H9 (cell line): ENCODE measurements around the gene SEMA5A. TPM values are rescaled to one million over a fixed set of nuclear protein-coding genes. Genes with fewer than 3 reads are reported as not detected.
A peak's percentile ranks its signal among the peaks of the same experiment; 100 is the strongest.

ENCODE experiments used
- DNase-seq: peaks from one replicate; pipeline ENCODE4 v3.0.0-alpha.2; 2017
- H2AFZ ChIP-seq: one replicate; pipeline ENCODE4 v1.6.1; 2013; ENCODE audit warnings: mild to moderate bottlenecking, low read length, control low read depth, moderate library complexity
- H2AK5ac ChIP-seq: 2 replicates; pipeline ENCODE4 v1.6.1; 2013; ENCODE audit warnings: low read length, control low read depth, mixed read lengths; ENCODE audit not compliant: insufficient read length
- H2BK120ac ChIP-seq: one replicate; pipeline ENCODE4 v1.6.1; 2013; ENCODE audit warnings: low read depth, mild to moderate bottlenecking, low read length, control low read depth, inconsistent platforms; ENCODE audit not compliant: poor library complexity, severe bottlenecking
- H2BK12ac ChIP-seq: 2 replicates; pipeline ENCODE4 v1.6.1; 2013; ENCODE audit warnings: low read length, control low read depth, mixed read lengths, low read depth; ENCODE audit not compliant: insufficient read length
- H2BK15ac ChIP-seq: 2 replicates; pipeline ENCODE4 v1.6.1; 2013; ENCODE audit warnings: low read depth, low read length, control low read depth
- H2BK20ac ChIP-seq: one replicate; pipeline ENCODE4 v1.6.1; 2013; ENCODE audit warnings: low read depth, mild to moderate bottlenecking, low read length, control low read depth, inconsistent platforms; ENCODE audit not compliant: poor library complexity, severe bottlenecking
- H2BK5ac ChIP-seq: 2 replicates; pipeline ENCODE4 v1.6.1; 2013; ENCODE audit warnings: low read length, control low read depth, mixed read lengths; ENCODE audit not compliant: insufficient read length
- H3K14ac ChIP-seq: 2 replicates; pipeline ENCODE4 v1.6.1; 2013; ENCODE audit warnings: low read length, control low read depth; ENCODE audit not compliant: insufficient read depth
- H3K18ac ChIP-seq: 2 replicates; pipeline ENCODE4 v1.6.1; 2013; ENCODE audit warnings: low read depth, mild to moderate bottlenecking, mixed read lengths, low read length, control low read depth; ENCODE audit not compliant: insufficient read length
- H3K23ac ChIP-seq: 2 replicates; pipeline ENCODE4 v1.6.1; 2013; ENCODE audit warnings: low read length, control low read depth, mixed read lengths, low read depth; ENCODE audit not compliant: insufficient read length
- H3K23me2 ChIP-seq: 2 replicates; pipeline ENCODE4 v1.6.1; 2013; ENCODE audit warnings: low read depth, mild to moderate bottlenecking, mixed read lengths, low read length, control low read depth; ENCODE audit not compliant: insufficient read length, poor library complexity, severe bottlenecking
- H3K27ac ChIP-seq: 2 replicates; pipeline ENCODE4 v1.5.1; 2013; ENCODE audit warnings: low read length, control low read depth, mixed read lengths, low read depth; ENCODE audit not compliant: insufficient read length
- H3K27me3 ChIP-seq: 2 replicates; pipeline ENCODE4 v1.6.1; 2013; ENCODE audit warnings: low read length, control low read depth, inconsistent platforms; ENCODE audit not compliant: insufficient read depth
- H3K4ac ChIP-seq: 2 replicates; pipeline ENCODE4 v1.6.1; 2013; ENCODE audit warnings: low read depth, mild to moderate bottlenecking, control low read depth, inconsistent platforms, low read length, moderate library complexity
- H3K4me1 ChIP-seq: 2 replicates; pipeline ENCODE4 v1.6.1; 2013; ENCODE audit warnings: low read length, control low read depth, inconsistent platforms; ENCODE audit not compliant: insufficient read depth
- H3K4me2 ChIP-seq: 2 replicates; pipeline ENCODE4 v1.6.1; 2013; ENCODE audit warnings: low read length, control low read depth, mixed read lengths; ENCODE audit not compliant: insufficient read length, insufficient read depth
- H3K56ac ChIP-seq: 2 replicates; pipeline ENCODE4 v1.6.1; 2013; ENCODE audit warnings: low read depth, mild to moderate bottlenecking, mixed read lengths, low read length, control low read depth; ENCODE audit not compliant: insufficient read length
- H3K79me1 ChIP-seq: 2 replicates; pipeline ENCODE4 v1.6.1; 2013; ENCODE audit warnings: low read depth, mild to moderate bottlenecking, moderate library complexity, low read length, control low read depth, inconsistent platforms; ENCODE audit not compliant: insufficient read depth, poor library complexity, severe bottlenecking
- H3K79me2 ChIP-seq: 2 replicates; pipeline ENCODE4 v1.6.1; 2013; ENCODE audit warnings: low read length, control low read depth, inconsistent platforms; ENCODE audit not compliant: insufficient read depth
- H3K9ac ChIP-seq: 2 replicates; pipeline ENCODE4 v1.6.1; 2013; ENCODE audit warnings: low read length, control low read depth, mixed read lengths; ENCODE audit not compliant: insufficient read length; ENCODE audit errors: extremely low read depth
- H3K9me3 ChIP-seq: one replicate; pipeline ENCODE4 v1.6.1; 2013; ENCODE audit warnings: low read depth, low read length, inconsistent platforms; ENCODE audit not compliant: control insufficient read depth
- H3T11ph ChIP-seq: one replicate; pipeline ENCODE4 v1.6.1; 2013; ENCODE audit warnings: mild to moderate bottlenecking, low read length, control low read depth, inconsistent platforms
- H4K20me1 ChIP-seq: one replicate; pipeline ENCODE4 v1.6.1; 2013; ENCODE audit not compliant: control insufficient read depth, insufficient read length, insufficient read depth
- H4K5ac ChIP-seq: 2 replicates; pipeline ENCODE4 v1.6.1; 2013; ENCODE audit warnings: low read depth, mild to moderate bottlenecking, mixed read lengths, low read length, control low read depth; ENCODE audit not compliant: insufficient read length
- H4K8ac ChIP-seq: replicated peaks from 2 replicates; pipeline ENCODE4 v1.6.1; 2013; ENCODE audit warnings: low read length, control low read depth, mixed read lengths, low read depth; ENCODE audit not compliant: insufficient read length
- H4K91ac ChIP-seq: 2 replicates; pipeline ENCODE4 v1.6.1; 2013; ENCODE audit warnings: low read depth, mild to moderate bottlenecking, moderate library complexity, mixed read lengths, low read length, control low read depth; ENCODE audit not compliant: insufficient read length
- H3K27ac Mint-ChIP-seq, 3 experiments: 2 replicates in 2 of 3; 3 replicates in 1 of 3; pipeline ENCODE4 v1.8.0; 2020 to 2021; ENCODE audit warnings: mixed read lengths in 3 of 3, mild to moderate bottlenecking in 1 of 3, moderate library complexity in 1 of 3
- H3K27me3 Mint-ChIP-seq: 2 replicates; pipeline ENCODE4 v1.8.0; 2021; ENCODE audit warnings: low read depth, mild to moderate bottlenecking, moderate library complexity, mixed read lengths
- H3K36me3 Mint-ChIP-seq, 3 experiments: 2 replicates in 2 of 3; 3 replicates in 1 of 3; pipeline ENCODE4 v1.8.0; 2020 to 2021; ENCODE audit warnings: low read depth in 3 of 3, mixed read lengths in 3 of 3; ENCODE audit not compliant: insufficient read depth in 1 of 3
- H3K4me1 Mint-ChIP-seq, 2 experiments: 2 replicates each; pipeline ENCODE4 v1.8.0; 2020; ENCODE audit warnings: mixed read lengths in 2 of 2
- H3K4me3 Mint-ChIP-seq, 2 experiments: 2 replicates in 1 of 2; 3 replicates in 1 of 2; pipeline ENCODE4 v1.8.0; 2020 to 2021; ENCODE audit warnings: mild to moderate bottlenecking in 2 of 2, mixed read lengths in 2 of 2, moderate library complexity in 1 of 2
- H3K9me3 Mint-ChIP-seq, 2 experiments: 2 replicates in 1 of 2; 3 replicates in 1 of 2; pipeline ENCODE4 v1.8.0; 2020; ENCODE audit warnings: mild to moderate bottlenecking in 2 of 2, mixed read lengths in 2 of 2, moderate library complexity in 1 of 2
- WGBS: extraction: QIAGEN DNeasy Blood & Tissue Kit; methylation state at CpG from one replicate; pipeline ENCODE4 v1.1.7; 2013; ENCODE audit warnings: missing lambda C conversion rate, low lambda C conversion rate, mixed read lengths; ENCODE audit not compliant: insufficient read length; ENCODE audit errors: extremely low coverage; 5-methylcytosine and 5-hydroxymethylcytosine counted together
- total RNA-seq: library from RNA; stranded (reverse); gene quantifications from 2 replicates; pipeline ENCODE4 v1.2.1, GENCODE V29; 2021
- TF ChIP-seq, protein P1 (sequence below): fragments of 200-600 bp; sonication (generic); conservative IDR thresholded peaks from 3 replicates; pipeline ENCODE4 v1.8.0; 2021; ENCODE audit warnings: antibody characterized with exemption, mild to moderate bottlenecking

Gene SEMA5A
- total RNA-seq, 1 experiment from 2014 or later = 4.3 TPM

GRCh38 chr5:9502050-9502834, 43.6 kb downstream of the SEMA5A start:
- Histone ChIP-seq H3K4me1 (peaks cover 5% of the 10 kb centered on the region), H2BK12ac (no peak overlapping the region), H3K18ac (no peak overlapping the region), H3K4me2 (no peak overlapping the region), H3K23me2 (no peaks in the 10 kb centered on the region), H3K9ac (no peak overlapping the region), H4K8ac (no peak overlapping the region), H2BK20ac (no peak overlapping the region), H3K27ac (no peak overlapping the region), H3K56ac (no peak overlapping the region), H3K14ac (no peak overlapping the region), H3K27me3 (no peaks in the 10 kb centered on the region), H3K4ac (no peak overlapping the region), H4K5ac (no peak overlapping the region), H3K79me2 (no peaks in the 10 kb centered on the region), H2BK120ac (no peak overlapping the region), H2BK5ac (no peak overlapping the region), H3T11ph (no peak overlapping the region), H3K79me1 (no peaks in the 10 kb centered on the region), H3K23ac (no peak overlapping the region), H3K9me3 (no peaks in the 10 kb centered on the region), H4K20me1 (no peaks in the 10 kb centered on the region), H2BK15ac (no peak overlapping the region), H4K91ac (no peak overlapping the region), H2AFZ (no peak overlapping the region), H2AK5ac (no peak overlapping the region)
- Mint-ChIP-seq H3K27ac (peak overlapping the region in 1 of 3 experiments; percentile 49; a peak in 1 of 7 replicates), H3K27me3 (no peaks in the 10 kb centered on the region), H3K4me3 (no peak overlapping the region), H3K9me3 (no peaks in the 10 kb centered on the region), H3K36me3 (no peaks in the 10 kb centered on the region), H3K4me1 (peaks cover 15% of the 10 kb centered on the region in 2 experiments)
- TF ChIP-seq, protein P1, sequence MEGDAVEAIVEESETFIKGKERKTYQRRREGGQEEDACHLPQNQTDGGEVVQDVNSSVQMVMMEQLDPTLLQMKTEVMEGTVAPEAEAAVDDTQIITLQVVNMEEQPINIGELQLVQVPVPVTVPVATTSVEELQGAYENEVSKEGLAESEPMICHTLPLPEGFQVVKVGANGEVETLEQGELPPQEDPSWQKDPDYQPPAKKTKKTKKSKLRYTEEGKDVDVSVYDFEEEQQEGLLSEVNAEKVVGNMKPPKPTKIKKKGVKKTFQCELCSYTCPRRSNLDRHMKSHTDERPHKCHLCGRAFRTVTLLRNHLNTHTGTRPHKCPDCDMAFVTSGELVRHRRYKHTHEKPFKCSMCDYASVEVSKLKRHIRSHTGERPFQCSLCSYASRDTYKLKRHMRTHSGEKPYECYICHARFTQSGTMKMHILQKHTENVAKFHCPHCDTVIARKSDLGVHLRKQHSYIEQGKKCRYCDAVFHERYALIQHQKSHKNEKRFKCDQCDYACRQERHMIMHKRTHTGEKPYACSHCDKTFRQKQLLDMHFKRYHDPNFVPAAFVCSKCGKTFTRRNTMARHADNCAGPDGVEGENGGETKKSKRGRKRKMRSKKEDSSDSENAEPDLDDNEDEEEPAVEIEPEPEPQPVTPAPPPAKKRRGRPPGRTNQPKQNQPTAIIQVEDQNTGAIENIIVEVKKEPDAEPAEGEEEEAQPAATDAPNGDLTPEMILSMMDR = no peak
- WGBS = no CpG with 5 or more reads among the region's 4 CpGs
- DNase-seq = no peak
